Endothelial cell (in vitro differentiated cells): Measurements from ENCODE around the gene TAPBP. TPM values are rescaled to one million over a fixed set of nuclear protein-coding genes. Genes with fewer than 3 reads are reported as not detected.

Experiments
- DNase-seq: peaks from one replicate; pipeline ENCODE4 v3.0.0; 2021; ENCODE audit warnings: low spot score
- H3K27ac Mint-ChIP-seq: one replicate; pipeline ENCODE4 v1.8.0; 2021; ENCODE audit warnings: mixed read lengths, inconsistent platforms; ENCODE audit not compliant: unreplicated experiment
- H3K27me3 Mint-ChIP-seq: one replicate; pipeline ENCODE4 v1.8.0; 2021; ENCODE audit warnings: mild to moderate bottlenecking, moderate library complexity, mixed read lengths, inconsistent platforms; ENCODE audit not compliant: unreplicated experiment
- H3K36me3 Mint-ChIP-seq: one replicate; pipeline ENCODE4 v1.8.0; 2021; ENCODE audit warnings: mild to moderate bottlenecking, low read depth, mixed read lengths, inconsistent platforms; ENCODE audit not compliant: unreplicated experiment
- H3K4me1 Mint-ChIP-seq: one replicate; pipeline ENCODE4 v1.8.0; 2021; ENCODE audit warnings: mild to moderate bottlenecking, mixed read lengths, inconsistent platforms; ENCODE audit not compliant: unreplicated experiment
- H3K4me3 Mint-ChIP-seq: one replicate; pipeline ENCODE4 v1.8.0; 2021; ENCODE audit warnings: mild to moderate bottlenecking, mixed read lengths, inconsistent platforms; ENCODE audit not compliant: unreplicated experiment
- H3K9me3 Mint-ChIP-seq: one replicate; pipeline ENCODE4 v1.8.0; 2021; ENCODE audit warnings: mixed read lengths, inconsistent platforms; ENCODE audit not compliant: unreplicated experiment
- total RNA-seq: library from RNA; stranded (reverse); fragmentation: NEBNext Ultra II Directional; extraction: Animal tissue kit (Norgen Biotek cat#: 25700); gene quantifications from one replicate; pipeline ENCODE4 v1.2.1, GENCODE V29; 2021; ENCODE audit not compliant: unreplicated experiment
- TF ChIP-seq, protein P1 (sequence below): fragments of 200-600 bp; sonication (generic); IDR thresholded peaks from one replicate; pipeline ENCODE4 v1.5.0; 2021; ENCODE audit warnings: antibody characterized with exemption; ENCODE audit not compliant: unreplicated experiment

TAPBP gene
- total RNA-seq, 1 donor from 2014 or later, result 57.1 TPM

- H3K4me3 Mint-ChIP-seq, result peak overlapping the region; percentile 97
- peaks cover 50% of the 10 kb centered on the region for H3K4me1 Mint-ChIP-seq
- peaks cover 23% of the 10 kb centered on the region for H3K27me3 Mint-ChIP-seq
- no peak for DNase-seq
- peaks cover 32% of the 10 kb centered on the region for H3K36me3 Mint-ChIP-seq
- peak overlapping the region; percentile 13 for H3K27ac Mint-ChIP-seq
- H3K9me3 Mint-ChIP-seq, result no peaks in the 10 kb centered on the region
- TF ChIP-seq, protein P1, sequence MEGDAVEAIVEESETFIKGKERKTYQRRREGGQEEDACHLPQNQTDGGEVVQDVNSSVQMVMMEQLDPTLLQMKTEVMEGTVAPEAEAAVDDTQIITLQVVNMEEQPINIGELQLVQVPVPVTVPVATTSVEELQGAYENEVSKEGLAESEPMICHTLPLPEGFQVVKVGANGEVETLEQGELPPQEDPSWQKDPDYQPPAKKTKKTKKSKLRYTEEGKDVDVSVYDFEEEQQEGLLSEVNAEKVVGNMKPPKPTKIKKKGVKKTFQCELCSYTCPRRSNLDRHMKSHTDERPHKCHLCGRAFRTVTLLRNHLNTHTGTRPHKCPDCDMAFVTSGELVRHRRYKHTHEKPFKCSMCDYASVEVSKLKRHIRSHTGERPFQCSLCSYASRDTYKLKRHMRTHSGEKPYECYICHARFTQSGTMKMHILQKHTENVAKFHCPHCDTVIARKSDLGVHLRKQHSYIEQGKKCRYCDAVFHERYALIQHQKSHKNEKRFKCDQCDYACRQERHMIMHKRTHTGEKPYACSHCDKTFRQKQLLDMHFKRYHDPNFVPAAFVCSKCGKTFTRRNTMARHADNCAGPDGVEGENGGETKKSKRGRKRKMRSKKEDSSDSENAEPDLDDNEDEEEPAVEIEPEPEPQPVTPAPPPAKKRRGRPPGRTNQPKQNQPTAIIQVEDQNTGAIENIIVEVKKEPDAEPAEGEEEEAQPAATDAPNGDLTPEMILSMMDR, result no peak
Observed at GRCh38 chr6:33318426-33319073, 4.7 kb upstream of the TAPBP start.

GRCh38 chr6:33317669-33318425, 4.0 kb upstream of the TAPBP start, which contains the start of gene ZBTB22:
ZBTB22 (minus strand) TSS chr6:33317744; CDS start chr6:33316916, 828 bp downstream.
- H3K36me3 Mint-ChIP-seq, result peaks cover 32% of the 10 kb centered on the region
- peaks cover 54% of the 10 kb centered on the region for H3K4me1 Mint-ChIP-seq
- H3K4me3 Mint-ChIP-seq, result peak within 1 kb of the TSS; percentile 97
- TF ChIP-seq, protein P1, result no peak
- peak within 1 kb of the TSS; percentile 64 for H3K27ac Mint-ChIP-seq
- peak; percentile 95 for DNase-seq
- no peaks in the 10 kb centered on the region for H3K9me3 Mint-ChIP-seq
- peaks cover 17% of the 10 kb centered on the region for H3K27me3 Mint-ChIP-seq

DNA sequence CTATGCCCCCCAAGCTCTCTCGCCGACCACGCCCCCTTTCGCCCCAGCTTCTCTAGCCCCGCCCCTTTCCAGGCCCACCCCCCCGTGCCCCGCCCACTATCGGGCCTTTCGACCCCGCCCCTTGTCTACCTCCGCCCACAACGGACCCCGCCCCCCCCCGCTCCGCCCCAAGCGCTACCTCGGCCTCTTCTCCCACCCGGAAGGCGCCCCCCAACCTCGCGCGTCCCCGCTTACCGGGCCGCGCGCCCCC, 3.5 kb upstream of the TAPBP start:
- H3K4me1 Mint-ChIP-seq, result peaks cover 54% of the 10 kb centered on the region
- H3K36me3 Mint-ChIP-seq, result peaks cover 30% of the 10 kb centered on the region
- peak overlapping the region; percentile 88 for H3K4me3 Mint-ChIP-seq
- no peak for DNase-seq
- TF ChIP-seq, protein P1, result no peak
- no peak overlapping the region for H3K27ac Mint-ChIP-seq
- peaks cover 12% of the 10 kb centered on the region for H3K27me3 Mint-ChIP-seq
- no peaks in the 10 kb centered on the region for H3K9me3 Mint-ChIP-seq

DNA sequence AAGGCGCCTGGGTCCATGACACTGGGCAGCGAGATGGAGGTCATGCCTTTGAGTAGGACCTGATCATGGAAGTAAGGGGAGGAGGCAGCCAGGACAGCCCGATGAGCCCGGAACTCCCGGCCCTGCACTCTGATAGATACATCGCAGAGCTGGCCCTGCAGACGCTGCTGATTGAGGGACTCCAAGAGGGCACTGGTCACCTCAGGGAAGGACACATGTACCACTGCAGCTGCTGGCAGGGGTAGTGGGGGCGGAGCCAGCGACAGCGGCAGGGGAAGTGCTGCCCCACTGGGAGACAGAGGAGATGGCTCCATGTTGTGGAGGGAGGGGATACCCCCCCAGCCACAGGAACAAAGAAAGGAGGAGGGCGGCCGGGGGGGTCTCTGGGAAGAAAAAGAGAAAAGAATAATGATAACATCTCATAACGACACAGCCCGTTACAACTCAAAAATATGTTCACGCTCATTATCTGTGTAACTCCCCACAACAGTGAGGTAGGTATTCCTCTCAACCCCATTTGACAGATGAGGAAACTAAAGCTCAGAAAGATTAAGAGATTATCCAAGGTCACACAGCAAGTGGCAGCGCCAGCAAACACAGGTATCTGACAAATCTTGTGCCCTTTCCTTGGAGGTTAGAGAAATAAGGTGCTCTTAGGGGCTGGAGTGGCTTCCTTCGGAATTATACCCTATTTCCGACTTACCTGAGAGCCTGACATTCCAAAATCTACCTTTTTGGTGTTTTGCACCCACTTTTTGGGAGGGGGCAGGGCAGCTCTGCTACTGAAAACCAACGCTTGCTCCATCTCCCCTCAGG, 2.9 kb upstream of the TAPBP start:
- H3K27ac Mint-ChIP-seq, result peak overlapping the region; percentile 64
- TF ChIP-seq, protein P1, result no peak
- peaks cover 25% of the 10 kb centered on the region for H3K36me3 Mint-ChIP-seq
- peaks cover 12% of the 10 kb centered on the region for H3K27me3 Mint-ChIP-seq
- no peaks in the 10 kb centered on the region for H3K9me3 Mint-ChIP-seq
- DNase-seq, result no peak
- H3K4me1 Mint-ChIP-seq, result peaks cover 54% of the 10 kb centered on the region
- peak overlapping the region; percentile 88 for H3K4me3 Mint-ChIP-seq
